ENCODE results near the gene AKAP1.

The AKAP1 gene

GRCh38 chr17:57084802-57085447 lies at the start of gene AKAP1:
Gene AKAP1 (plus strand): TSS chr17:57085246. CDS start chr17:57105465, 20,219 bp downstream.
- DNase-seq (ENCODE audit: low read depth in 3 of 3) = peak; percentile 87 to 89 (median 88)

GRCh38 chr17:57035971-57036481 lies 49.0 kb upstream of the AKAP1 start:
- DNase-seq (ENCODE audit: low read depth in 3 of 3) = no peak

GRCh38 chr17:57037411-57037810 lies 47.6 kb upstream of the AKAP1 start:
- DNase-seq (ENCODE audit: low read depth in 3 of 3) = no peak

- DNase-seq (ENCODE audit: low read depth in 3 of 3) = no peak
These were observed 46.6 kb upstream of the AKAP1 start for GRCh38 chr17:57038486-57038885.

GRCh38 chr17:57040571-57040970 lies 44.5 kb upstream of the AKAP1 start:
- DNase-seq (ENCODE audit: low read depth in 3 of 3) = no peak

GRCh38 chr17:57043276-57043675 lies 41.8 kb upstream of the AKAP1 start:
- no peak for DNase-seq (ENCODE audit: low read depth in 3 of 3)

- peak in 1 of 3 experiments; percentile 1 for DNase-seq (ENCODE audit: low read depth in 3 of 3)
These were observed 39.8 kb upstream of the AKAP1 start for GRCh38 chr17:57044976-57045867.

- DNase-seq (ENCODE audit: low read depth in 3 of 3) = peak in 2 of 3 experiments; percentile 2
These were observed 39.0 kb upstream of the AKAP1 start for GRCh38 chr17:57045868-57046704.

- DNase-seq (ENCODE audit: low read depth in 3 of 3) = no peak
These were observed 38.3 kb upstream of the AKAP1 start for GRCh38 chr17:57046749-57047148.

GRCh38 chr17:57048096-57048495 lies 37.0 kb upstream of the AKAP1 start:
- no peak for DNase-seq (ENCODE audit: low read depth in 3 of 3)

- no peak for DNase-seq (ENCODE audit: low read depth in 3 of 3)
These were observed 34.7 kb upstream of the AKAP1 start for GRCh38 chr17:57050306-57050705.

GRCh38 chr17:57051886-57052361 lies 33.1 kb upstream of the AKAP1 start:
- no peak for DNase-seq (ENCODE audit: low read depth in 3 of 3)

- no peak for DNase-seq (ENCODE audit: low read depth in 3 of 3)
These were observed 22.2 kb upstream of the AKAP1 start for GRCh38 chr17:57062865-57063264.

- DNase-seq (ENCODE audit: low read depth in 3 of 3) = no peak
These were observed 17.9 kb upstream of the AKAP1 start for GRCh38 chr17:57067162-57067561.

- DNase-seq (ENCODE audit: low read depth in 3 of 3) = no peak
These were observed 17.3 kb upstream of the AKAP1 start for GRCh38 chr17:57067781-57068180.

GRCh38 chr17:57068222-57068658 lies 16.8 kb upstream of the AKAP1 start:
- no peak for DNase-seq (ENCODE audit: low read depth in 3 of 3)

- DNase-seq (ENCODE audit: low read depth in 3 of 3) = no peak
These were observed 16.3 kb upstream of the AKAP1 start for GRCh38 chr17:57068707-57069106.

GRCh38 chr17:57071991-57072944 lies 12.8 kb upstream of the AKAP1 start:
- DNase-seq (ENCODE audit: low read depth in 3 of 3) = no peak

- no peak for DNase-seq (ENCODE audit: low read depth in 3 of 3)
These were observed 11.4 kb upstream of the AKAP1 start for GRCh38 chr17:57073626-57074025.

GRCh38 chr17:57075193-57075592 lies 9.9 kb upstream of the AKAP1 start:
- DNase-seq (ENCODE audit: low read depth in 3 of 3) = no peak

GRCh38 chr17:57075785-57076184 lies 9.3 kb upstream of the AKAP1 start:
- no peak for DNase-seq (ENCODE audit: low read depth in 3 of 3)

Data from stimulated activated CD4-positive, alpha-beta T cell treated with anti-CD3 and anti-CD28 coated beads, TNF-alpha, amount 100 ng/mL, for 4 hours (primary cell).